Ascending aorta (tissue), 2 donors: Measurements from ENCODE around the gene CDKL5. TPM values are rescaled to one million over a fixed set of nuclear protein-coding genes. Genes with fewer than 3 reads are reported as not detected.

Experiments
- DNase-seq, 2 donors: peaks; one replicate each; pipeline ENCODE4 v3.0.0-alpha.2; 2019; ENCODE audit warnings: low spot score in 2 of 2
- H3K27ac ChIP-seq, 2 donors: fragments of 200-600 bp; sonication (generic); one replicate each; pipeline ENCODE4 v1.5.1; 2016 to 2017; ENCODE audit warnings: mild to moderate bottlenecking in 1 of 2
- H3K27me3 ChIP-seq: fragments of 200-600 bp; sonication (generic); one replicate; pipeline ENCODE4 v1.5.1; 2017
- H3K36me3 ChIP-seq, 2 donors: fragments of 200-600 bp; sonication (generic); one replicate each; pipeline ENCODE4 v1.5.1; 2016
- H3K4me1 ChIP-seq, 2 donors: fragments of 200-600 bp; sonication (generic); one replicate each; pipeline ENCODE4 v1.5.1; 2016 to 2017; ENCODE audit warnings: mild to moderate bottlenecking in 1 of 2
- H3K4me3 ChIP-seq, 2 donors: fragments of 200-600 bp; sonication (generic); one replicate each; pipeline ENCODE4 v1.5.1; 2016 to 2017; ENCODE audit warnings: mild to moderate bottlenecking in 1 of 2
- H3K9me3 ChIP-seq, 2 donors: fragments of 200-600 bp; sonication (generic); one replicate each; pipeline ENCODE4 v1.5.1; 2016
- CTCF ChIP-seq, 3 experiments: fragments of 200-600 bp in 2 of 3; fragments of 450-650 bp in 1 of 3; sonication (generic) in 2 of 3; IDR thresholded peaks; one replicate each; pipeline ENCODE4 v1.5.1; 2016 to 2019; ENCODE audit warnings: antibody characterized with exemption in 3 of 3, mild to moderate bottlenecking in 1 of 3, moderate library complexity in 1 of 3
- intact Hi-C: fragments of 100-400 bp; cut with DNase I; formaldehyde crosslinking; loops from one replicate; pipeline ENCODE4 v1.15.1; 2023
- total RNA-seq: library from RNA; depleted of rRNA; stranded (reverse); fragments of >200 nt; gene quantifications from one replicate; pipeline ENCODE4 v1.1.0, GENCODE V29; 2016

CDKL5 gene
- total RNA-seq, 1 donor from 2014 or later: 18.6 TPM

DNA sequence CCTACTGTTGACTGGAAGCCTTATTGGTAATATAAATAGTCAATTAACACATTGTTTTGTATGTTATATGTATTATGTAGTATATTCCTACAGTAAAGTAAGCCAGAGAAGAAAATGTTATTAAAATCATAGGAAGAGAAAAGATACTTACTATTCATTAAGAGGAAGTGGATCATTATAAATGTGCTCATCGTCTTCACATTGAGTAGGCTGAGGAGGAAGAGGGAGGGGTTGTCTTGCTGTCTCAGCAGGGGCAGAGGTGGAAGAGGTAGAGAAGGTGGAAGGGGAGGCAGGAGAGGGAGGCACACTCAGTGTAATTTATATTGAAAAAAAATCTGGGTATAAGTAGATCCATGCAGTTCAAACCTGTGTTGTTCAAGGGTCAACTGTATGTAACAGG lies 10.6 kb downstream of the CDKL5 start:
- no peaks in the 10 kb centered on the region for H3K9me3 ChIP-seq
- H3K36me3 ChIP-seq: no peaks in the 10 kb centered on the region
- intact Hi-C loops: no loop called here
- H3K27me3 ChIP-seq: no peaks in the 10 kb centered on the region
- H3K4me1 ChIP-seq: no peaks in the 10 kb centered on the region
- TF ChIP-seq CTCF (IDR thresholded peaks at IDR 0.05): no peak
- no peak overlapping the region for H3K4me3 ChIP-seq
- H3K27ac ChIP-seq: no peak overlapping the region
- DNase-seq: no peak

DNA sequence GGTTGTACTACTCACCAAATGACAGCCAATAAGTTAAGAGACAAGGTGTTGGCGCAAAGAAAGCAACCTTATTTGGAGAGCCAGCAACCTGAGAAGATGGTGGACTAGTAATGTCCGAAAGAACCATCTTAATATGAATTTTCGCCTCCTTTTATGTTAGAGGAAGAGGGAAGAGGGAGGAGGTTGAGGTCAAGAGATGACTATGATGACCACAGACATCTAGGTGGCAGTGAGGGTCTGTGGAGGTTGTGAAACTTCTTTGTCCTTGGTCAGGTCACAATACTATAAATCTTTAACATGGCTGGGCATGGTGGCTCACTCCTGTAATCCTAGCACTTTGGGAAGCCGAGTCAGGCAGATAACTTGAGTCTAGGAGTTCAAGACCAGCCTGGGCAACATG lies 15.4 kb downstream of the CDKL5 start:
- H3K4me3 ChIP-seq: no peak overlapping the region
- H3K9me3 ChIP-seq: no peaks in the 10 kb centered on the region
- no peaks in the 10 kb centered on the region for H3K4me1 ChIP-seq
- DNase-seq: no peak
- no peak for TF ChIP-seq CTCF (IDR thresholded peaks at IDR 0.05)
- intact Hi-C loops: no loop called here
- H3K27me3 ChIP-seq: no peaks in the 10 kb centered on the region
- H3K36me3 ChIP-seq: no peaks in the 10 kb centered on the region
- no peak overlapping the region for H3K27ac ChIP-seq

GRCh38 chrX:18441780-18442367 lies 16.5 kb downstream of the CDKL5 start:
- no peak for TF ChIP-seq CTCF (IDR thresholded peaks at IDR 0.05)
- Histone ChIP-seq H3K27me3 (no peaks in the 10 kb centered on the region), H3K27ac (no peak overlapping the region), H3K9me3 (no peaks in the 10 kb centered on the region), H3K4me3 (no peak overlapping the region), H3K4me1 (no peaks in the 10 kb centered on the region), H3K36me3 (no peaks in the 10 kb centered on the region)
- intact Hi-C loops: no loop called here
- no peak for DNase-seq

GRCh38 chrX:18448416-18448815 lies 23.0 kb downstream of the CDKL5 start:
- no peaks in the 10 kb centered on the region for H3K36me3 ChIP-seq
- no peaks in the 10 kb centered on the region for H3K4me1 ChIP-seq
- no peak overlapping the region for H3K27ac ChIP-seq
- TF ChIP-seq CTCF (IDR thresholded peaks at IDR 0.05): no peak
- intact Hi-C loops: no loop called here
- no peak for DNase-seq
- H3K9me3 ChIP-seq: no peaks in the 10 kb centered on the region
- no peak overlapping the region for H3K4me3 ChIP-seq
- no peaks in the 10 kb centered on the region for H3K27me3 ChIP-seq

GRCh38 chrX:18449236-18449635 lies 23.8 kb downstream of the CDKL5 start:
- TF ChIP-seq CTCF (IDR thresholded peaks at IDR 0.05): no peak
- intact Hi-C loops: no loop called here
- Histone ChIP-seq H3K27ac (no peak overlapping the region), H3K36me3 (no peaks in the 10 kb centered on the region), H3K4me1 (no peaks in the 10 kb centered on the region), H3K27me3 (no peaks in the 10 kb centered on the region), H3K9me3 (no peaks in the 10 kb centered on the region), H3K4me3 (no peak overlapping the region)
- no peak for DNase-seq

DNA sequence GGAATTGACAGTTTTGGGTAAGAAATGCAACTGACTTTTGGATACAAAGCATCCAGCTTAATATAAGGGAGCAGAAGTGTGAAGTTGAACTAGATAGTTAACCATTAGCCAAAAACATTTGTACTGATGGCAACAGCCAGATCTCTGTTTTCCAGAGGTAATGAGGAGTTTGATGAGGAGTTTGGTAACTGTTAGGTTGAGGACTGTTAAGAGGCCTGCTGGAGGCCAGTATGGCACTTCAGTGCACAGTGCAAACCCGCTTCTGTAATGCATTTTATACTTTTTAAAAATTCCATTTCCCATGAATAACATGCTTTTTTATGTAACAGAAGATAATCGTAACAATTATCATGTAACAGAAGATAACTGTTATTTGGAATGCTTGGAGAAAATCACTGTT lies 30.0 kb downstream of the CDKL5 start:
- DNase-seq: no peak
- no peak for TF ChIP-seq CTCF (IDR thresholded peaks at IDR 0.05)
- H3K27me3 ChIP-seq: no peaks in the 10 kb centered on the region

More for the DNA sequence above, 30.0 kb downstream of the CDKL5 start:
- intact Hi-C loops: no loop called here
- Histone ChIP-seq H3K4me3 (no peak overlapping the region), H3K27ac (no peak overlapping the region), H3K36me3 (no peaks in the 10 kb centered on the region), H3K9me3 (no peaks in the 10 kb centered on the region), H3K4me1 (no peaks in the 10 kb centered on the region)
